Prostate gland (tissue), 2 donors: ENCODE results near the gene UBQLN1. TPM values are rescaled to one million over a fixed set of nuclear protein-coding genes. Genes with fewer than 3 reads are reported as not detected.

ENCODE experiments used
- DNase-seq: peaks from one replicate; pipeline ENCODE4 v3.0.0-alpha.2; 2019; ENCODE audit warnings: low spot score
- H3K27ac ChIP-seq, 2 donors: fragments of 200-600 bp; sonication (generic); 2 replicates each; pipeline ENCODE4 v1.5.1; 2017 to 2019
- H3K27me3 ChIP-seq: fragments of 200-600 bp; sonication (generic); replicated peaks from 2 replicates; pipeline ENCODE4 v1.5.1; 2019; ENCODE audit not compliant: insufficient read depth
- H3K36me3 ChIP-seq, 2 donors: fragments of 200-600 bp; sonication (generic); 1 replicate in 1 of 2; 2 replicates in 1 of 2; pipeline versions ENCODE4 v1.5.1 to v1.8.1; 2017 to 2019
- H3K4me1 ChIP-seq: fragments of 200-600 bp; sonication (generic); replicated peaks from 2 replicates; pipeline ENCODE4 v1.5.1; 2019
- H3K4me3 ChIP-seq, 2 donors: fragments of 200-600 bp; sonication (generic); 2 replicates each; pipeline ENCODE4 v1.5.1; 2017 to 2019
- H3K9me3 ChIP-seq: fragments of 200-600 bp; sonication (generic); 2 replicates; pipeline ENCODE4 v1.5.1; 2017
- CTCF ChIP-seq, 4 experiments: fragments of 200-600 bp in 2 of 4; fragments of 450-650 bp in 2 of 4; sonication (generic) in 2 of 4; IDR thresholded peaks; 1 replicate in 3 of 4; 2 replicates in 1 of 4; pipeline ENCODE4 v1.5.1; 2016 to 2019; ENCODE audit warnings: antibody characterized with exemption in 4 of 4, mild to moderate bottlenecking in 2 of 4, moderate library complexity in 2 of 4
- POLR2A ChIP-seq: fragments of 450-650 bp; IDR thresholded peaks from one replicate; pipeline ENCODE4 v1.6.1; 2016; ENCODE audit warnings: antibody characterized with exemption, mild to moderate bottlenecking
- POLR2AphosphoS5 ChIP-seq: sonication (generic); formaldehyde crosslinking; IDR thresholded peaks from one replicate; pipeline ENCODE4 v1.6.1; 2017; ENCODE audit warnings: antibody characterized with exemption
- WGBS: methylation state at CpG from one replicate; pipeline ENCODE4 v1.1.5; 2018; 5-methylcytosine and 5-hydroxymethylcytosine counted together
- intact Hi-C: fragments of 100-400 bp; cut with DNase I; formaldehyde crosslinking; loops from one replicate; pipeline ENCODE4 v1.14.2; 2022
- total RNA-seq, 2 donors: library from RNA; depleted of rRNA; stranded (reverse); fragments of >200 nt; gene quantifications; one replicate each; pipeline ENCODE4 v1.1.0, GENCODE V29; 2016

UBQLN1 gene
- total RNA-seq, 2 donors from 2014 or later = 106 to 155 TPM

GRCh38 chr9:83637389-83637788, 70.4 kb downstream of the UBQLN1 start:
- Histone ChIP-seq H3K4me1 (no peaks in the 10 kb centered on the region), H3K9me3 (no peaks in the 10 kb centered on the region), H3K4me3 (no peak overlapping the region), H3K27ac (no peak overlapping the region), H3K27me3 (no peaks in the 10 kb centered on the region), H3K36me3 (no peaks in the 10 kb centered on the region)
- TF ChIP-seq POLR2AphosphoS5 = no peak
- no peak for TF ChIP-seq CTCF (IDR thresholded peaks at IDR 0.05)
- TF ChIP-seq POLR2A = no peak
- intact Hi-C loops = no loop called here
- DNase-seq = no peak
- WGBS = 13% methylated on average over 1 of the region's 1 CpG

- Histone ChIP-seq H3K4me3 (no peak overlapping the region), H3K4me1 (no peaks in the 10 kb centered on the region), H3K27me3 (no peaks in the 10 kb centered on the region), H3K36me3 (no peaks in the 10 kb centered on the region), H3K9me3 (no peaks in the 10 kb centered on the region), H3K27ac (no peak overlapping the region)
- DNase-seq = no peak
- intact Hi-C loops = no loop called here
- TF ChIP-seq POLR2A (no peak), POLR2AphosphoS5 (no peak), CTCF (IDR thresholded peaks at IDR 0.05) (no peak)
These were observed 70.9 kb downstream of the UBQLN1 start for GRCh38 chr9:83636813-83637212.

- TF ChIP-seq POLR2A (no peak), CTCF (IDR thresholded peaks at IDR 0.05) (no peak), POLR2AphosphoS5 (no peak)
- H3K27ac ChIP-seq = no peak overlapping the region
- no peak overlapping the region for H3K4me3 ChIP-seq
- DNase-seq = no peak
- intact Hi-C loops = no loop called here
- H3K4me1 ChIP-seq = no peaks in the 10 kb centered on the region
- no peaks in the 10 kb centered on the region for H3K27me3 ChIP-seq
- WGBS = 100% methylated on average over 2 of the region's 2 CpGs
- H3K36me3 ChIP-seq = no peaks in the 10 kb centered on the region
- no peaks in the 10 kb centered on the region for H3K9me3 ChIP-seq
These were observed 74.1 kb downstream of the UBQLN1 start for GRCh38 chr9:83633676-83634075.

GRCh38 chr9:83633255-83633654, 74.5 kb downstream of the UBQLN1 start:
- Histone ChIP-seq H3K4me3 (no peak overlapping the region), H3K9me3 (no peaks in the 10 kb centered on the region), H3K36me3 (no peaks in the 10 kb centered on the region), H3K4me1 (no peaks in the 10 kb centered on the region), H3K27me3 (no peaks in the 10 kb centered on the region), H3K27ac (no peak overlapping the region)
- TF ChIP-seq POLR2AphosphoS5 = no peak
- TF ChIP-seq CTCF (IDR thresholded peaks at IDR 0.05) = no peak
- TF ChIP-seq POLR2A = no peak
- 90% methylated on average over 1 of the region's 1 CpG for WGBS
- no peak for DNase-seq
- intact Hi-C loops = no loop called here

GRCh38 chr9:83630938-83631457, 76.8 kb downstream of the UBQLN1 start:
- TF ChIP-seq POLR2A = no peak
- TF ChIP-seq CTCF (IDR thresholded peaks at IDR 0.05) = no peak
- no peak for TF ChIP-seq POLR2AphosphoS5
- no peak for DNase-seq
- WGBS = 32% methylated on average over 11 of the region's 11 CpGs
- no peaks in the 10 kb centered on the region for H3K9me3 ChIP-seq
- intact Hi-C loops = no loop called here
- H3K36me3 ChIP-seq = no peaks in the 10 kb centered on the region
- no peaks in the 10 kb centered on the region for H3K27me3 ChIP-seq
- no peak overlapping the region for H3K27ac ChIP-seq
- H3K4me1 ChIP-seq = no peaks in the 10 kb centered on the region
- H3K4me3 ChIP-seq = no peak overlapping the region
